MM.1S (cell line): ENCODE measurements around the gene FAM124B.

ENCODE experiments used
- EZH2 ChIP-seq: fragments of 300-600 bp; sonication (generic); optimal IDR thresholded peaks from 2 replicates; pipeline ENCODE3; 2017; ENCODE audit warnings: low read depth, mild to moderate bottlenecking, antibody characterized with exemption, low read length, mixed read lengths
- EZH2phosphoT487 ChIP-seq: fragments of 300-600 bp; sonication (generic); IDR thresholded peaks from 2 replicates; pipeline ENCODE4 v1.6.1; 2018; ENCODE audit warnings: antibody characterized with exemption, low read length
- TF ChIP-seq, protein P1 (sequence below): fragments of 300-600 bp; sonication (generic); IDR thresholded peaks from 2 replicates; pipeline ENCODE4 v1.5.1; 2016; ENCODE audit warnings: antibody characterized with exemption, low read length, mixed read lengths

DNA sequence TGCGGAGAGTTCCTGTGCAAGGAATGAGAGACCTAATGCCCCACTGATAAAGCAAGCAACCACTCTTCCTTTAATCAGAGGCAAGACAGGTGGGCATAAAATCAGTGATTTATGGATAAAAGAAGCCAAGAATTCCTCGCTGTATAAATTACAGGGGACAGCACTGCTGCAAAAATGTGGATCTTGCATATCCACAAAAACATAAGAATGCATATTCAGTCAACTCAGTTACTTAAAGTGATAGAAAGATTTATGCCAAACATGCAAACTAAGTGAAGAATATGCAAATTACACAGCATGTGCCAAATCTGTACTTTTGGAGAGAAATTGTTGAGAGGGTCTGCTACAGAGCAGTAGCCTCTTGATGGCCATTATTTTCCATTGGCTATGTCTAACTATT, 67.2 kb downstream of the FAM124B start:
- TF ChIP-seq, protein P1, sequence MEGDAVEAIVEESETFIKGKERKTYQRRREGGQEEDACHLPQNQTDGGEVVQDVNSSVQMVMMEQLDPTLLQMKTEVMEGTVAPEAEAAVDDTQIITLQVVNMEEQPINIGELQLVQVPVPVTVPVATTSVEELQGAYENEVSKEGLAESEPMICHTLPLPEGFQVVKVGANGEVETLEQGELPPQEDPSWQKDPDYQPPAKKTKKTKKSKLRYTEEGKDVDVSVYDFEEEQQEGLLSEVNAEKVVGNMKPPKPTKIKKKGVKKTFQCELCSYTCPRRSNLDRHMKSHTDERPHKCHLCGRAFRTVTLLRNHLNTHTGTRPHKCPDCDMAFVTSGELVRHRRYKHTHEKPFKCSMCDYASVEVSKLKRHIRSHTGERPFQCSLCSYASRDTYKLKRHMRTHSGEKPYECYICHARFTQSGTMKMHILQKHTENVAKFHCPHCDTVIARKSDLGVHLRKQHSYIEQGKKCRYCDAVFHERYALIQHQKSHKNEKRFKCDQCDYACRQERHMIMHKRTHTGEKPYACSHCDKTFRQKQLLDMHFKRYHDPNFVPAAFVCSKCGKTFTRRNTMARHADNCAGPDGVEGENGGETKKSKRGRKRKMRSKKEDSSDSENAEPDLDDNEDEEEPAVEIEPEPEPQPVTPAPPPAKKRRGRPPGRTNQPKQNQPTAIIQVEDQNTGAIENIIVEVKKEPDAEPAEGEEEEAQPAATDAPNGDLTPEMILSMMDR = no peak
- no peak for TF ChIP-seq EZH2
- TF ChIP-seq EZH2phosphoT487 = no peak
